Esophagus squamous epithelium (tissue), 4 donors: ENCODE data around the gene PCDH9.

Source experiments
- POLR2A ChIP-seq, 4 donors: fragments of 450-650 bp; IDR thresholded peaks; one replicate each; pipeline ENCODE4 v1.6.1; 2017; ENCODE audit warnings: antibody characterized with exemption in 4 of 4, mild to moderate bottlenecking in 4 of 4, moderate library complexity in 3 of 4
- TF ChIP-seq, protein P1 (sequence below), 6 experiments: fragments of 450-650 bp in 4 of 6; fragments of 200-600 bp in 2 of 6; sonication (generic) in 2 of 6; IDR thresholded peaks; one replicate each; pipeline ENCODE4 v1.5.1; 2016 to 2019; ENCODE audit warnings: antibody characterized with exemption in 6 of 6, mild to moderate bottlenecking in 4 of 6, moderate library complexity in 4 of 6

DNA sequence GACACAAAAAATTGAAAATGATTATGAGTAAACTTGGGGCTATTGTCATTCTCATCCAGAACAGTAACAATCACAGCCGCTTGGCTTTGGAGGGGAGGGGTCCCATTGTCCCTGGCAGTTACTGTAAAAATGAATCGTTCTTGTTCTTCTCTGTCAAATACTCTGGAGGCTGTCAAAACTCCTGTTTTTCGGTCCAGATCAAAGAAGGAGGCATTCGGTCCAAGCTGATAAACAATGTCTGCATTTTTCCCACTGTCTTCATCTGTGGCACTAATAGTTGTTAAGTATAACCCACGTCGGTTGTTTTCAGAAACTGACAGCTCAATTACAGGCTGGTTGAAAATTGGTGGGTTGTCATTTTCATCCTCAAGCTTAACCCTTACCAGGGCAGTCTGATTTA, 3.4 kb downstream of the PCDH9 start:
- no peak for TF ChIP-seq POLR2A (IDR thresholded peaks at IDR 0.05)
- TF ChIP-seq, protein P1, sequence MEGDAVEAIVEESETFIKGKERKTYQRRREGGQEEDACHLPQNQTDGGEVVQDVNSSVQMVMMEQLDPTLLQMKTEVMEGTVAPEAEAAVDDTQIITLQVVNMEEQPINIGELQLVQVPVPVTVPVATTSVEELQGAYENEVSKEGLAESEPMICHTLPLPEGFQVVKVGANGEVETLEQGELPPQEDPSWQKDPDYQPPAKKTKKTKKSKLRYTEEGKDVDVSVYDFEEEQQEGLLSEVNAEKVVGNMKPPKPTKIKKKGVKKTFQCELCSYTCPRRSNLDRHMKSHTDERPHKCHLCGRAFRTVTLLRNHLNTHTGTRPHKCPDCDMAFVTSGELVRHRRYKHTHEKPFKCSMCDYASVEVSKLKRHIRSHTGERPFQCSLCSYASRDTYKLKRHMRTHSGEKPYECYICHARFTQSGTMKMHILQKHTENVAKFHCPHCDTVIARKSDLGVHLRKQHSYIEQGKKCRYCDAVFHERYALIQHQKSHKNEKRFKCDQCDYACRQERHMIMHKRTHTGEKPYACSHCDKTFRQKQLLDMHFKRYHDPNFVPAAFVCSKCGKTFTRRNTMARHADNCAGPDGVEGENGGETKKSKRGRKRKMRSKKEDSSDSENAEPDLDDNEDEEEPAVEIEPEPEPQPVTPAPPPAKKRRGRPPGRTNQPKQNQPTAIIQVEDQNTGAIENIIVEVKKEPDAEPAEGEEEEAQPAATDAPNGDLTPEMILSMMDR (IDR thresholded peaks at IDR 0.05), result no peak
